Neural progenitor cell (in vitro differentiated cells): Measurements from ENCODE around the gene GALNT2. TPM values are rescaled to one million over a fixed set of nuclear protein-coding genes. Genes with fewer than 3 reads are reported as not detected.

ENCODE experiments used
- DNase-seq: peaks from one replicate; pipeline ENCODE4 v3.0.0-alpha.2; 2016; ENCODE audit warnings: low spot score
- H2AFZ ChIP-seq: fragments of 200-600 bp; sonication (generic); replicated peaks from 2 replicates; pipeline ENCODE4 v1.6.1; 2016; ENCODE audit warnings: antibody characterized with exemption
- H3F3A ChIP-seq: fragments of 200-600 bp; sonication (generic); 2 replicates; pipeline ENCODE4 v1.6.1; 2016; ENCODE audit warnings: antibody characterized with exemption, low read depth
- H3K27ac ChIP-seq: fragments of 200-600 bp; sonication (generic); 2 replicates; pipeline ENCODE4 v1.5.1; 2016; ENCODE audit warnings: mild to moderate bottlenecking
- H3K27me3 ChIP-seq: fragments of 200-600 bp; sonication (generic); 2 replicates; pipeline ENCODE4 v1.6.1; 2016; ENCODE audit warnings: mild to moderate bottlenecking, moderate library complexity
- H3K36me3 ChIP-seq: fragments of 200-600 bp; sonication (generic); 2 replicates; pipeline ENCODE4 v1.5.1; 2016
- H3K4me1 ChIP-seq: fragments of 200-600 bp; sonication (generic); 2 replicates; pipeline ENCODE4 v1.6.1; 2016; ENCODE audit warnings: mixed run types
- H3K4me2 ChIP-seq: fragments of 200-600 bp; sonication (generic); 2 replicates; pipeline ENCODE4 v1.6.1; 2016
- H3K4me3 ChIP-seq: fragments of 200-600 bp; sonication (generic); 2 replicates; pipeline ENCODE4 v1.5.1; 2016
- H3K79me2 ChIP-seq: fragments of 200-600 bp; sonication (generic); 2 replicates; pipeline ENCODE4 v1.6.1; 2016; ENCODE audit warnings: low read depth
- H3K9ac ChIP-seq: fragments of 200-600 bp; sonication (generic); 2 replicates; pipeline ENCODE4 v1.6.1; 2016
- H3K9me3 ChIP-seq: fragments of 200-600 bp; sonication (generic); 2 replicates; pipeline ENCODE4 v1.5.1; 2016; ENCODE audit warnings: low read depth
- H4K20me1 ChIP-seq: fragments of 200-600 bp; sonication (generic); 2 replicates; pipeline ENCODE4 v1.6.1; 2016; ENCODE audit warnings: low read depth
- H3K27ac Mint-ChIP-seq: 3 replicates; pipeline ENCODE4 v1.8.0; 2021; ENCODE audit warnings: mixed read lengths
- H3K27me3 Mint-ChIP-seq: 2 replicates; pipeline ENCODE4 v1.8.0; 2022; ENCODE audit warnings: low read depth, mild to moderate bottlenecking, inconsistent platforms, moderate library complexity, mixed read lengths; ENCODE audit not compliant: insufficient read depth
- H3K36me3 Mint-ChIP-seq: 3 replicates; pipeline ENCODE4 v1.8.0; 2021; ENCODE audit warnings: mixed read lengths
- H3K4me1 Mint-ChIP-seq: 3 replicates; pipeline ENCODE4 v1.8.0; 2021; ENCODE audit warnings: mixed read lengths
- H3K4me3 Mint-ChIP-seq: 3 replicates; pipeline ENCODE4 v1.8.0; 2021; ENCODE audit warnings: mild to moderate bottlenecking, moderate library complexity, mixed read lengths
- H3K9me3 Mint-ChIP-seq: 3 replicates; pipeline ENCODE4 v1.8.0; 2020; ENCODE audit warnings: mixed read lengths
- EZH2 ChIP-seq: fragments of 200-600 bp; sonication (generic); IDR thresholded peaks from 2 replicates; pipeline ENCODE4 v1.6.1; 2017; ENCODE audit warnings: antibody characterized with exemption, mild to moderate bottlenecking, moderate library complexity
- EZH2phosphoT487 ChIP-seq: fragments of 200-600 bp; sonication (generic); IDR thresholded peaks from 2 replicates; pipeline ENCODE4 v1.6.1; 2017; ENCODE audit warnings: antibody characterized with exemption
- total RNA-seq: library from RNA; depleted of rRNA; stranded (reverse); fragments of >200 nt; gene quantifications from 2 replicates; pipeline ENCODE4 v1.2.3, GENCODE V29; 2015; ENCODE audit warnings: low replicate concordance
- TF ChIP-seq, protein P1 (sequence below): fragments of 200-600 bp; sonication (generic); IDR thresholded peaks from 2 replicates; pipeline ENCODE4 v1.5.1; 2017; ENCODE audit warnings: antibody characterized with exemption, mild to moderate bottlenecking

GALNT2 gene
- total RNA-seq, 1 donor from 2014 or later: 37.6 TPM

DNA sequence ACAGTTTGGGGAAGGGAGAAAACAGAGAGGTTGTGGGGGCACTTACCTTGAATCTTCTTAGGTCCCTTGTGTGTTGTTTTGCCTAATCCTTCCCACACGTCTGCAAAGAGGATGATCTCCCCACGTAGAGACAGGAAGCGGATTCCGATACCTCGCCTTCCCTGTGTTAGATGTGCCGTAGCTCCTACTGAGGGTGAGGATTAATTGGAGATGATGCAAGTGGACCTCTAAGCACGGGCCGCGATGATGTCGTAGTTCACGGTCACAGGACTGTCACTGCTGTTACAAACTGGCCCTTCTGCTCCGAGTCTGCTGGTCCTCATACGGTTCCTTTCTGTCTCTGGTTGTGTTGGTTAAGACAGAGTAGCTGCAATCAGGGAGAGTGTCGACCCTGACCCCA lies 27.7 kb downstream of the GALNT2 start:
- Histone ChIP-seq H3K79me2 (peaks cover 58% of the 10 kb centered on the region), H3K4me2 (no peak overlapping the region), H2AFZ (no peak overlapping the region), H3K36me3 (no peaks in the 10 kb centered on the region), H3K27ac (no peak overlapping the region), H3K4me1 (peaks cover 3% of the 10 kb centered on the region), H3F3A (no peaks in the 10 kb centered on the region), H3K9me3 (no peaks in the 10 kb centered on the region), H3K4me3 (no peak overlapping the region), H3K27me3 (no peaks in the 10 kb centered on the region), H4K20me1 (peaks cover 39% of the 10 kb centered on the region), H3K9ac (no peak overlapping the region)
- Mint-ChIP-seq H3K27ac (peak overlapping the region; percentile 29), H3K4me1 (peaks cover 4% of the 10 kb centered on the region), H3K36me3 (peaks cover 19% of the 10 kb centered on the region), H3K27me3 (peaks cover 6% of the 10 kb centered on the region), H3K4me3 (no peak overlapping the region), H3K9me3 (peaks cover 4% of the 10 kb centered on the region)
- DNase-seq: no peak
- no peak for TF ChIP-seq EZH2
- TF ChIP-seq EZH2phosphoT487: no peak
- TF ChIP-seq, protein P1, sequence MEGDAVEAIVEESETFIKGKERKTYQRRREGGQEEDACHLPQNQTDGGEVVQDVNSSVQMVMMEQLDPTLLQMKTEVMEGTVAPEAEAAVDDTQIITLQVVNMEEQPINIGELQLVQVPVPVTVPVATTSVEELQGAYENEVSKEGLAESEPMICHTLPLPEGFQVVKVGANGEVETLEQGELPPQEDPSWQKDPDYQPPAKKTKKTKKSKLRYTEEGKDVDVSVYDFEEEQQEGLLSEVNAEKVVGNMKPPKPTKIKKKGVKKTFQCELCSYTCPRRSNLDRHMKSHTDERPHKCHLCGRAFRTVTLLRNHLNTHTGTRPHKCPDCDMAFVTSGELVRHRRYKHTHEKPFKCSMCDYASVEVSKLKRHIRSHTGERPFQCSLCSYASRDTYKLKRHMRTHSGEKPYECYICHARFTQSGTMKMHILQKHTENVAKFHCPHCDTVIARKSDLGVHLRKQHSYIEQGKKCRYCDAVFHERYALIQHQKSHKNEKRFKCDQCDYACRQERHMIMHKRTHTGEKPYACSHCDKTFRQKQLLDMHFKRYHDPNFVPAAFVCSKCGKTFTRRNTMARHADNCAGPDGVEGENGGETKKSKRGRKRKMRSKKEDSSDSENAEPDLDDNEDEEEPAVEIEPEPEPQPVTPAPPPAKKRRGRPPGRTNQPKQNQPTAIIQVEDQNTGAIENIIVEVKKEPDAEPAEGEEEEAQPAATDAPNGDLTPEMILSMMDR: no peak

DNA sequence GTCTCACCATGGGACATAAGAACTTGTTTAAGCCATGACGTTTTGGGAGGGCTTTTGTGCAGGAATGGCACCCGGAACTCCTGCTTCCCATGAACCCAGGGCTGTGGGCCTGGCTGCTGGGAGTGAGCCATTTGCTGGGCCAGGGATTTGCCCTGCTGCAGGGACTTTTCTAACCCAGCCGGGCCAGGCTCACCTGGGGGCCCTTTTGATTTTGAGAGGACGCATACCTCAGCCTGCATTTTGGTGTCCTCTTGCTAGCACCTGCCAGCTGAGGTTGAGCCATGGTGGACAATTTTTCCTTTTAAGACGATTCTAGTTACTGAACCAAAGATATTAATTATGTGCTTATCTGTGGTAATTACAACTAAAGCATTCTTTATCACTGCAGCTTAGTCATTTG lies 28.9 kb downstream of the GALNT2 start:
- Mint-ChIP-seq H3K27ac (no peak overlapping the region), H3K4me1 (peaks cover 4% of the 10 kb centered on the region), H3K4me3 (no peak overlapping the region), H3K27me3 (peaks cover 6% of the 10 kb centered on the region), H3K36me3 (peaks cover 9% of the 10 kb centered on the region), H3K9me3 (no peaks in the 10 kb centered on the region)
- H3K4me3 ChIP-seq: no peak overlapping the region
- peaks cover 49% of the 10 kb centered on the region for H3K79me2 ChIP-seq
- peaks cover 46% of the 10 kb centered on the region for H4K20me1 ChIP-seq
- peaks cover 3% of the 10 kb centered on the region for H3K4me1 ChIP-seq
- no peaks in the 10 kb centered on the region for H3F3A ChIP-seq
- no peak overlapping the region for H2AFZ ChIP-seq
- H3K4me2 ChIP-seq: no peak overlapping the region
- H3K27ac ChIP-seq: no peak overlapping the region
- H3K27me3 ChIP-seq: no peaks in the 10 kb centered on the region
- no peaks in the 10 kb centered on the region for H3K9me3 ChIP-seq
- no peak for TF ChIP-seq EZH2
- TF ChIP-seq, protein P1: no peak
- TF ChIP-seq EZH2phosphoT487: no peak
- H3K9ac ChIP-seq: no peak overlapping the region
- H3K36me3 ChIP-seq: no peaks in the 10 kb centered on the region
- DNase-seq: no peak

DNA sequence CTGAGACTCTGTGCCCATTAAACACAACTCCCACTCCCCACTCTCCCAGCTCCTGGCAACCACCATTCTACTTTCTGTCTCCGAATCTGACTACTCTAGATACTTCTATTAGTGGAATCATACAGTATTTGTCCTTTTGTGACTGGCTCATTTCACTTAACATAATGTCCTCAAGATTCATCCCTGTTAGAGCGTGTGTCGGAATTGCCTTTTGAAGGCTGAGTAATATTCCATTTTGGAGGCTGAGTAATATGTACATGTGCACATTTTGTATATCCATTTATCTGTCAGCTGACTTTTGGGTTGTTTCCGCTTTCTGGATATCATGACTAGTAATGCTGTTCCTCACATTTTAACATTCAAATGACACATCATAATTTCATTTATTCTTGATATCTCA lies 30.3 kb downstream of the GALNT2 start:
- TF ChIP-seq, protein P1: no peak
- H3K9me3 ChIP-seq: no peaks in the 10 kb centered on the region
- Mint-ChIP-seq H3K4me3 (no peak overlapping the region), H3K36me3 (peaks cover 4% of the 10 kb centered on the region), H3K27ac (no peak overlapping the region), H3K4me1 (peaks cover 12% of the 10 kb centered on the region), H3K27me3 (peaks cover 6% of the 10 kb centered on the region), H3K9me3 (no peaks in the 10 kb centered on the region)
- no peak overlapping the region for H3K27ac ChIP-seq
- no peaks in the 10 kb centered on the region for H3K27me3 ChIP-seq
- H4K20me1 ChIP-seq: peaks cover 60% of the 10 kb centered on the region
- no peaks in the 10 kb centered on the region for H3F3A ChIP-seq
- H3K4me1 ChIP-seq: peaks cover 16% of the 10 kb centered on the region
- peaks cover 47% of the 10 kb centered on the region for H3K79me2 ChIP-seq
- no peak overlapping the region for H2AFZ ChIP-seq
- H3K4me2 ChIP-seq: no peak overlapping the region
- no peak overlapping the region for H3K4me3 ChIP-seq
- H3K9ac ChIP-seq: no peak overlapping the region
- no peaks in the 10 kb centered on the region for H3K36me3 ChIP-seq
- no peak for DNase-seq
